A549 (cell line): ENCODE data around the gene DNAH1.

ENCODE experiments used
- BHLHE40 ChIP-seq: IDR thresholded peaks from 2 replicates; pipeline ENCODE4 v1.6.1; 2012; ENCODE audit warnings: low read depth, low read length, inconsistent platforms
- CTCF ChIP-seq: fragments of >200 bp; sonication (Bioruptor Twin); formaldehyde crosslinking; IDR thresholded peaks from 3 replicates; pipeline ENCODE4 v1.5.1; 2016
- EP300 ChIP-seq, 2 experiments: fragments of >200 bp; sonication (Bioruptor Twin); formaldehyde crosslinking; IDR thresholded peaks; 2 replicates in 1 of 2; 3 replicates in 1 of 2; pipeline ENCODE4 v1.6.1; 2016 to 2017
- ESRRA ChIP-seq: fragments of 150-350 bp; IDR thresholded peaks from 2 replicates; pipeline ENCODE4 v1.6.1; 2014; ENCODE audit warnings: mild to moderate bottlenecking, low read length, borderline replicate concordance
- FOSB ChIP-seq: fragments of 250-450 bp; sonication (Bioruptor Pico); IDR thresholded peaks from 2 replicates; pipeline ENCODE4 v1.5.0; 2020; ENCODE audit warnings: mild to moderate bottlenecking, moderate library complexity
- FOSL2 ChIP-seq, 2 experiments: fragments of 450-650 bp in 1 of 2; fragments of >200 bp in 1 of 2; sonication (Bioruptor Twin) in 1 of 2; formaldehyde crosslinking; IDR thresholded peaks; 2 replicates each; pipeline versions ENCODE4 v1.5.0 to v1.6.1; 2016 to 2020; ENCODE audit warnings: mild to moderate bottlenecking in 1 of 2, moderate library complexity in 1 of 2
- HDAC2 ChIP-seq: fragments of 200-600 bp; sonication (generic); IDR thresholded peaks from 2 replicates; pipeline ENCODE4 v1.6.1; 2016
- NR3C1 ChIP-seq: fragments of >200 bp; sonication (Bioruptor Twin); formaldehyde crosslinking; IDR thresholded peaks from 3 replicates; pipeline ENCODE4 v1.6.1; 2017
- POLR2A ChIP-seq: IDR thresholded peaks from 2 replicates; pipeline ENCODE4 v1.6.1; 2012; ENCODE audit warnings: mild to moderate bottlenecking, low read length
- RARB ChIP-seq: fragments of 250-450 bp; sonication (Bioruptor Pico); IDR thresholded peaks from 2 replicates; pipeline ENCODE4 v1.8.0; 2021; ENCODE audit warnings: mild to moderate bottlenecking, moderate library complexity
- RFX5 ChIP-seq: fragments of 450-650 bp; IDR thresholded peaks from 2 replicates; pipeline ENCODE4 v1.7.1; 2014; ENCODE audit warnings: antibody characterized with exemption, mild to moderate bottlenecking, moderate library complexity
- ZFP36 ChIP-seq: fragments of 450-650 bp; IDR thresholded peaks from 2 replicates; pipeline ENCODE4 v1.6.1; 2014; ENCODE audit warnings: borderline replicate concordance; ENCODE audit not compliant: partially characterized antibody

- TF ChIP-seq FOSL2 (IDR thresholded peaks at IDR 0.05) = no peak
- no peak for TF ChIP-seq FOSL2 (CRISPR knock-in tag; IDR thresholded peaks at IDR 0.05)
- no peak for TF ChIP-seq POLR2A
- TF ChIP-seq CTCF = no peak
- no peak for TF ChIP-seq HDAC2
- no peak for TF ChIP-seq RFX5
- TF ChIP-seq FOSB = no peak
- no peak for TF ChIP-seq EP300 (IDR thresholded peaks at IDR 0.05)
- TF ChIP-seq RARB (CRISPR knock-in tag) = no peak
- TF ChIP-seq ZFP36 = no peak
- no peak for TF ChIP-seq NR3C1
- TF ChIP-seq BHLHE40 = no peak
- no peak for TF ChIP-seq ESRRA
These were observed 7.6 kb downstream of the DNAH1 start for GRCh38 chr3:52323526-52324295.
